Ishikawa (cell line): ENCODE results near the gene CD99.

Source experiments
- CEBPB ChIP-seq: IDR thresholded peaks from 2 replicates; pipeline ENCODE4 v1.6.1; 2012
- CREB1 ChIP-seq: IDR thresholded peaks from 2 replicates; pipeline ENCODE4 v1.6.1; 2012; ENCODE audit warnings: low read depth
- EGR1 ChIP-seq: IDR thresholded peaks from 2 replicates; pipeline ENCODE4 v1.6.1; 2012
- EP300 ChIP-seq: IDR thresholded peaks from 2 replicates; pipeline ENCODE4 v1.6.1; 2012; ENCODE audit warnings: borderline replicate concordance
- FOXM1 ChIP-seq: IDR thresholded peaks from 2 replicates; pipeline ENCODE4 v1.6.1; 2012; ENCODE audit warnings: low read depth, borderline replicate concordance
- NFIC ChIP-seq: IDR thresholded peaks from 2 replicates; pipeline ENCODE4 v1.6.1; 2012
- RAD21 ChIP-seq: IDR thresholded peaks from 2 replicates; pipeline ENCODE4 v1.6.1; 2012; ENCODE audit warnings: low read depth
- TAF1 ChIP-seq: IDR thresholded peaks from 2 replicates; pipeline ENCODE4 v1.6.1; 2012; ENCODE audit warnings: low read depth, mild to moderate bottlenecking
- TCF12 ChIP-seq: IDR thresholded peaks from 2 replicates; pipeline ENCODE4 v1.6.1; 2012; ENCODE audit warnings: low read depth
- TEAD4 ChIP-seq: IDR thresholded peaks from 2 replicates; pipeline ENCODE4 v1.6.1; 2012
- YY1 ChIP-seq: IDR thresholded peaks from 2 replicates; pipeline ENCODE4 v1.6.1; 2012; ENCODE audit warnings: low read depth
- ZBTB7A ChIP-seq: IDR thresholded peaks from 2 replicates; pipeline ENCODE4 v1.6.1; 2012; ENCODE audit warnings: low read depth
- TF ChIP-seq, protein P1 (sequence below): IDR thresholded peaks from 2 replicates; pipeline ENCODE4 v1.6.1; 2012
- TF ChIP-seq, protein P2 (sequence below): IDR thresholded peaks from 2 replicates; pipeline ENCODE4 v1.6.1; 2012
- TF ChIP-seq, protein P3 (sequence below): IDR thresholded peaks from 2 replicates; pipeline ENCODE4 v1.6.1; 2012; ENCODE audit warnings: low read depth, mild to moderate bottlenecking

CD99 gene

DNA sequence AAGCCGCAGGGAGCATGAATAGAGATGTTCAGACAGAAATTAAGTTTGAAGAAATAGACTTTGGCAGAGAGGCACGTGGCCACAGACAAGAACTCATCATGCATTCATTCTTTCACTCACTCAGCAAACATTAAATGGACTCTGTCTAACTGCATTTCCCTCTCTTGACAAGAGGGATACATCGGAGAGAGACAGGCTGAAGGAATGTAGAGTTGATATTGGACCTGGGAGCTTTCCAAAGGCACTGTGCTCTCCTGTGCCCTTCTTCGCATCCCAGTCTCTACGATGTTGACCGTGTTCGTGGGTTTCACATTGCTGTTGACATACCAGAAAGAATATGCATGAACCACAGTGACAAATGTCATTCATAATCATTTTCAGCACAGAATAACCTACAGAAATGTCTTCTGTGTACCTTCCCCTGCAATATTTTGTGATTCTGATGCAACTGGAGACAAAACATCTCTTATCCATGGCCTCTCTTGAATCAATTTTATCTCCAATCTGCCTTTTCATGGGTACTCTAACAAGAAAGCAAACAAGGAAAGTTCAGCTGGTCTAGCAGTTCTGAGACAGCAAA, 34.7 kb upstream of the CD99 start:
- no peak for TF ChIP-seq TCF12
- TF ChIP-seq, protein P1, sequence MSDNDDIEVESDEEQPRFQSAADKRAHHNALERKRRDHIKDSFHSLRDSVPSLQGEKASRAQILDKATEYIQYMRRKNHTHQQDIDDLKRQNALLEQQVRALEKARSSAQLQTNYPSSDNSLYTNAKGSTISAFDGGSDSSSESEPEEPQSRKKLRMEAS, result no peak
- no peak for TF ChIP-seq CEBPB
- no peak for TF ChIP-seq ZBTB7A
- TF ChIP-seq TEAD4, result no peak
- no peak for TF ChIP-seq EP300
- no peak for TF ChIP-seq RAD21
- TF ChIP-seq, protein P2, sequence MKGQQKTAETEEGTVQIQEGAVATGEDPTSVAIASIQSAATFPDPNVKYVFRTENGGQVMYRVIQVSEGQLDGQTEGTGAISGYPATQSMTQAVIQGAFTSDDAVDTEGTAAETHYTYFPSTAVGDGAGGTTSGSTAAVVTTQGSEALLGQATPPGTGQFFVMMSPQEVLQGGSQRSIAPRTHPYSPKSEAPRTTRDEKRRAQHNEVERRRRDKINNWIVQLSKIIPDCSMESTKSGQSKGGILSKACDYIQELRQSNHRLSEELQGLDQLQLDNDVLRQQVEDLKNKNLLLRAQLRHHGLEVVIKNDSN, result no peak
- TF ChIP-seq NFIC, result no peak
- no peak for TF ChIP-seq TAF1
- TF ChIP-seq EGR1, result no peak
- TF ChIP-seq YY1, result no peak
- no peak for TF ChIP-seq FOXM1

DNA sequence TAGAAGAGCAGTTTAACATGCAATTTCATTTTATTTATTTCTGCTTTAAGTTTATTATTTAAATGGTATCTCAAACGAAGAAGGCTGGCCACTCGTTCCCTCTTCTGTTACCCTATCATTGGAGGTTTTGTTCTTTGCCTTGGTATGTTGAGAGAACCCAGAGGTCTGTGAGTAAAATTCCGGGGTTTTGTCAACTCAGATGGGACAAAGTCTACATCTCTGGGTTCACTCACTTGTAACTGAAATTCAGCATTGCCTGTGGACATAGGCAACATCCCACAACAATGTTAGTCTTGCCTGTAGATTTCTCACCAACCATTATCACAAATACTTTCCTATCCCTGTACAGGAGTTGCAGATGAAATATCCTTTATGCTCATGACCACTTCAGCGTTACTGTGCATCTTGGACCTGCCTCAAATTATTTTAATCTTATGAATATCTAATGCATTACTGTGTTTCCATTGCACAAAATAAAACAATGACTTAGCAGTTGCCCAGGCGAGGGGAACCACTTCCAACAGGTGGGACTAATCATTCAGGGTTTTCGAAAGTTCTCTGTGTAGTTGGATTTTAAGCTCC, 33.5 kb upstream of the CD99 start:
- no peak for TF ChIP-seq TEAD4
- TF ChIP-seq TCF12, result no peak
- TF ChIP-seq EP300, result no peak
- TF ChIP-seq, protein P3, sequence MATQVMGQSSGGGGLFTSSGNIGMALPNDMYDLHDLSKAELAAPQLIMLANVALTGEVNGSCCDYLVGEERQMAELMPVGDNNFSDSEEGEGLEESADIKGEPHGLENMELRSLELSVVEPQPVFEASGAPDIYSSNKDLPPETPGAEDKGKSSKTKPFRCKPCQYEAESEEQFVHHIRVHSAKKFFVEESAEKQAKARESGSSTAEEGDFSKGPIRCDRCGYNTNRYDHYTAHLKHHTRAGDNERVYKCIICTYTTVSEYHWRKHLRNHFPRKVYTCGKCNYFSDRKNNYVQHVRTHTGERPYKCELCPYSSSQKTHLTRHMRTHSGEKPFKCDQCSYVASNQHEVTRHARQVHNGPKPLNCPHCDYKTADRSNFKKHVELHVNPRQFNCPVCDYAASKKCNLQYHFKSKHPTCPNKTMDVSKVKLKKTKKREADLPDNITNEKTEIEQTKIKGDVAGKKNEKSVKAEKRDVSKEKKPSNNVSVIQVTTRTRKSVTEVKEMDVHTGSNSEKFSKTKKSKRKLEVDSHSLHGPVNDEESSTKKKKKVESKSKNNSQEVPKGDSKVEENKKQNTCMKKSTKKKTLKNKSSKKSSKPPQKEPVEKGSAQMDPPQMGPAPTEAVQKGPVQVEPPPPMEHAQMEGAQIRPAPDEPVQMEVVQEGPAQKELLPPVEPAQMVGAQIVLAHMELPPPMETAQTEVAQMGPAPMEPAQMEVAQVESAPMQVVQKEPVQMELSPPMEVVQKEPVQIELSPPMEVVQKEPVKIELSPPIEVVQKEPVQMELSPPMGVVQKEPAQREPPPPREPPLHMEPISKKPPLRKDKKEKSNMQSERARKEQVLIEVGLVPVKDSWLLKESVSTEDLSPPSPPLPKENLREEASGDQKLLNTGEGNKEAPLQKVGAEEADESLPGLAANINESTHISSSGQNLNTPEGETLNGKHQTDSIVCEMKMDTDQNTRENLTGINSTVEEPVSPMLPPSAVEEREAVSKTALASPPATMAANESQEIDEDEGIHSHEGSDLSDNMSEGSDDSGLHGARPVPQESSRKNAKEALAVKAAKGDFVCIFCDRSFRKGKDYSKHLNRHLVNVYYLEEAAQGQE, result no peak
- no peak for TF ChIP-seq ZBTB7A
- TF ChIP-seq RAD21, result no peak
- TF ChIP-seq, protein P1, result no peak
- TF ChIP-seq, protein P2, result no peak
- no peak for TF ChIP-seq CEBPB
- no peak for TF ChIP-seq CREB1
- TF ChIP-seq FOXM1, result no peak
- no peak for TF ChIP-seq YY1
- TF ChIP-seq EGR1, result no peak
- no peak for TF ChIP-seq TAF1
- TF ChIP-seq NFIC, result no peak

DNA sequence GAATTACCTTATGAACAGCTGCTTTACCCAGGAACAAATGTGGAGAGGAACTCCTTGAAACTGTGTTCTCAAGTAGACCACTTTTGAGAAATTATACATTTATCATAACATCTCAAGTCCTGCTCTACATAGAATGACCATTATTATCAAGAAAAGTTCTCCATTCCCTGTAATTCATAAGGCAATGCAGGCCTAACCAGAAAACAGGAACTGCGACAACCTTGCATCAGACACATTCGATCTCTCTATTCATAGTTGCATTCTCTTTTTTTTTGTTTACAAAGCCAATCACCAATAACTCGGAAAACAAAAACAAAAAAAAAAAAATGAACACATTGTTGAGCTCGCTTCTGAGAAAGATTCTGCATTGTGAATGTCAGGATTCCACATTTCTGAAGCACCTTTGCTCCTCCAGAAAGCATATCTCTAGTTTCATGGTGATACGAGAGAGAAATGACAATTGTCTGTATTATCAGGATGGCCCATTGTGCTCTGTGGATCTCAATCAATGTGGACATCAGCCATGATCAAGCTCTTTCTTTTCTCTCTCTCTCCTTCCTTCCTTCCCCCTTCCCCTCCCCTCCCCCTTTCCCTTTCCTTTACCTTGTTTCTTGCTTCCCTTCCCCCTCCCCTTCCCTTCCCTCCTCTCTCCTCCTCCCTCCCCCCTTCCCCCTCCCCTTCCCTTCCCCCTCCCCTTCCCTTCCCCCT, 32.4 kb upstream of the CD99 start:
- TF ChIP-seq TAF1 (no peak), CEBPB (no peak), FOXM1 (no peak), EP300 (no peak), EGR1 (no peak), RAD21 (no peak), NFIC (no peak), CREB1 (no peak), TCF12 (no peak), YY1 (no peak), TEAD4 (no peak), ZBTB7A (no peak)
- TF ChIP-seq, protein P3, result no peak
- TF ChIP-seq, protein P1, result no peak
- TF ChIP-seq, protein P2, result no peak

DNA sequence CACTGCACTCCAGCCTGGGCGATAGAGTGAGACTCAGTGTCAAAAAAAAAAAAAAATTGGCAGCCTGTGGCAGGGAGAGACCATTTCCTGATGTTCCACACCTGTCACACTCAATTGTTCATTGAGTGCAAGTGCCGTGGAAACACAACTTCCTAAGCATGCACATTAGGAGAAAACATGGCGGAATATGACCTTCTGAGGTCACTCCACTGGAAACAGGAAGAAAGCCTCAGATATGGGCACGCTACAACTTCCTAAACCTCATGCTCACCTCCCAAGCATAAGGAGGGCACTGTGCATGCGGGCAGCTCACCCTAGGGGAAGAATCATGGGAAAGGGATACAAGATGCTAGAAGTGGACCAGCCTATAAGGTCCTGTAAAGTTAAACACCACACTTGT, 28.5 kb upstream of the CD99 start:
- TF ChIP-seq CREB1 (no peak), EGR1 (no peak), EP300 (no peak), NFIC (no peak), CEBPB (no peak), ZBTB7A (no peak), TEAD4 (no peak), RAD21 (no peak), TCF12 (no peak), FOXM1 (no peak), TAF1 (no peak), YY1 (no peak)
- TF ChIP-seq, protein P2, result no peak
- TF ChIP-seq, protein P1, result no peak
- TF ChIP-seq, protein P3, result no peak
